Measurements from ENCODE around the gene TSPAN4. TPM values are rescaled to one million over a fixed set of nuclear protein-coding genes. Genes with fewer than 3 reads are reported as not detected.

Gene TSPAN4
- total RNA-seq, 1 donor = 15.5 TPM

DNA sequence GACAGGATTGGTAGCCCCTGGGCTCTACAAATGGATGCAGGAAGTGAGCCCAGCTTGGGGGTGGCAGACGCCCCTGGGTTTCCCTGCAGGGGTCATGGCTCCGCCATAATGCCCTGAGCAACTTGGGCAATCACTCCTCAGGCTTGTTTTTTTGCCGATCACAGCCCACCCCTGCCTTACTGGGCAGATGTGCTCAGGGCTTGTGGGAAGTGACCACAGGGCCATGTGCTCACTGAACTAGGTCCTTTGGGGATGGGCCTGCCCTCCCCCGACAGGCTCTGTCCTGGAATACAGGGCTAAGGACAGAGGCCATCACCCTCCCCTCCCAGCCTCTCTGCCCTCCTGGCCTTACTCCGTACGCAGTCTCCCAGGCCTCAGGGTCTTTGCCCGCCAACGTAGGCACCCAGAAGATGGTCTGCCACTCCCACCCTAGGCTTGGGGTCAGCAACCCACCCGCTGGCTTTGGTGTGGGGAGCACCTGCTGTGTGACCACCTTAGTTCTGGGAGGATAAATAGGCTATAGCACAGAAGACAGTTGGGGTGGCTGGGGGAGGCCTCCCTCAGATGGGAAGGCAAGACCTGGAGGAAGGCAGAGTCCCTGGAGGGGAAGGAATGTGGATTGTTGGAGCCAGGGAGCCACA, 29.1 kb upstream of the TSPAN4 start:
- Histone ChIP-seq H3K9me3 (ENCODE audit: low read depth, low read length) (no peaks in the 10 kb centered on the region), H3K27me3 (ENCODE audit: insufficient read depth, low read length) (no peaks in the 10 kb centered on the region), H3K4me1 (ENCODE audit: insufficient read depth, low read length) (peaks cover 26% of the 10 kb centered on the region), H3K4me3 (ENCODE audit: low read length) (no peak overlapping the region)

DNA sequence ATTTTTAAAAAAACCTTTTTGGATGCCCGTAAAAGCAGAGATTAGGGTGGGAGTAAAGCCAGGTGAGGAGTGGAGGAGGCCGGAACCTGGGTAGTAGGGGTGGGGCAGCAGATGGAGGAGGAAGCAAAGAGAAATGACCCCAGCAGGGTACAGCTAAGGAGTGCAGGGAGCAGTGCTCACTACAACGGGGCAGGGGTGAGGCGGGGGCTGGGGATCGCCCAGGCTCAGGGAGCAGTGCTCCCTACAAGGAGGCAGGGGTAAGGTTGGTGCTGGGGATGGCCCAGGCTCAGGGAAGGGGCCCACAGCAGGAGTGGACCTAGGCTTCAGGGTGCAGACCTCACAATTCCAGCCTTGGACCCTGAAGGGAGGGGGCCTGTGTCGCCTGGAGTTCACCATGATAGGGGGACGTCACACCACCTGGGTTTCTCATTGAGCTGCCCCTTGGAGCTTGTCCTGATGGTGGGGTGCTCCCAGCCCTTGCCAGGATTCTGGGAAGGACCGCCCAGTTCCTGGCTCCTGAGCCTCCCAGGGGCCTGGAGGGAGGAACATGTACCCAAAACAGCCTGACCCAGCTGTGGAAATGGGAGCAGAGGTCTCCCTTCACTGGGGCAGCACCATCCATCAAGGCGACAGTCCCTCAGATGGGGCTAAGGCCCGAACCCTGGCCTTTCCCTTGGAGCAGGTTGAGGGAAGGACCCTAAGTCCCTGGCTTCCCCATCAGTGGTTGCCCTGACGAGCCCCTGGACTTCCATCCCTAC, 26.8 kb upstream of the TSPAN4 start:
- no peak overlapping the region for H3K4me3 ChIP-seq (ENCODE audit: low read length)
- no peaks in the 10 kb centered on the region for H3K9me3 ChIP-seq (ENCODE audit: low read depth, low read length)
- no peaks in the 10 kb centered on the region for H3K27me3 ChIP-seq (ENCODE audit: insufficient read depth, low read length)
- H3K4me1 ChIP-seq (ENCODE audit: insufficient read depth, low read length) = peaks cover 27% of the 10 kb centered on the region

DNA sequence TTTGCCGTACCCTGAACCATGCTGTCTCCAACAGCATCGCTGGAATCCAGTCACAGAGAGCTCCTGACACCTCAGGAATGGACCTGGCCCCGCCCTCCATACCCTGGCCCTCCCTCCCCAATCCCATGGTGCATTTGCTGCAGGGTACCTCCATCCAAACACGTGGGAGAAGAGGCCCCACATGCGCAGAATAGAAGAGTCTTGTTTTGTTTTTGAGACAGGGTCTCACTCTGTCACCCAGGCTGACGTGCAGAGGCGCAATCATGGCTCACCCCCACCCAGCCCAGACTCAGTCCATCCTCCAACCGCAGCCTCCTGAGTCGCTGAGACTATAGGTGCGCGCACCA, 26.2 kb upstream of the TSPAN4 start:
- Histone ChIP-seq H3K4me3 (ENCODE audit: low read length) (no peak overlapping the region), H3K4me1 (ENCODE audit: insufficient read depth, low read length) (peaks cover 27% of the 10 kb centered on the region), H3K27me3 (ENCODE audit: insufficient read depth, low read length) (no peaks in the 10 kb centered on the region), H3K9me3 (ENCODE audit: low read depth, low read length) (no peaks in the 10 kb centered on the region)

DNA sequence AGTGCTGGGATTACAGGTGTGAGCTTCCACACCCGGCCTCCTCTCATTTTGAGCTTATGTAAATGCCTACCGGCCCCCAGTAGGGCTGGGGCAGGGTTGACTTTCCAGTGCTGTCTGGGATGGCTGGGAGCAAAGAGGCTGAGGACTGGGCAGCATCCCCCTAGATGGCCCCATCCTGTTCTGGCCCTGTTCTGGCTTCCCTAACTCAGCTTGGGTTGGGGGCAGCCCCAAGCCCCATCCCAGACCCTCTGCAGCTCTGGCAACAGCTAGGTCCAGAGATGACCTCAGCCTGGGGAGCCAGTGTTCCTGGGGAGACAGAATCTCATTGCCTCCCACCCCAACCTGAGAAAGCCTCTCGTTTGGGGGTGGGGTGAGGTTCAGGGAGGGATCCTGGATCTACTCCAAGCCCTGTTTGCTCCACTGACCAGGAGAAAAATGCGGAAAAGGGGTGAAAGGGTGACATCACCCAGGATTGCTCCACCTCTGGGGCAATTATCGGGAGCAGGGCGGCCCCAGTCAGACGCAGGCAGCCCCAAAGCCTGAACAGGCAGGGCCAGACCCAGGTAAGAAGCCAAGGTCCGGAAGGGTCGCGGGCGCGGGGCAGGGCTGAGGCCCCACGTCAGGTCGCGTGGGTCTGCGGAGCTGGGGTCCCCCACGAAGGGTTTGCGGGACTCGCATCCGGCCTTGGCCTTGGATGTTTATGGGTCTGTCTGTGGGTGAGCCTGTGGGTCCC, 24.1 kb upstream of the TSPAN4 start, which contains the start of gene PNPLA2:
PNPLA2 (plus strand) TSS at position 519 of the 733 bp plus-strand sequence. CDS start 805 bp downstream, outside the sequence.
- no peaks in the 10 kb centered on the region for H3K9me3 ChIP-seq (ENCODE audit: low read depth, low read length)
- H3K4me1 ChIP-seq (ENCODE audit: insufficient read depth, low read length) = peaks cover 38% of the 10 kb centered on the region
- peak within 1 kb of the TSS; percentile 81 for H3K4me3 ChIP-seq (ENCODE audit: low read length)
- H3K27me3 ChIP-seq (ENCODE audit: insufficient read depth, low read length) = no peaks in the 10 kb centered on the region

DNA sequence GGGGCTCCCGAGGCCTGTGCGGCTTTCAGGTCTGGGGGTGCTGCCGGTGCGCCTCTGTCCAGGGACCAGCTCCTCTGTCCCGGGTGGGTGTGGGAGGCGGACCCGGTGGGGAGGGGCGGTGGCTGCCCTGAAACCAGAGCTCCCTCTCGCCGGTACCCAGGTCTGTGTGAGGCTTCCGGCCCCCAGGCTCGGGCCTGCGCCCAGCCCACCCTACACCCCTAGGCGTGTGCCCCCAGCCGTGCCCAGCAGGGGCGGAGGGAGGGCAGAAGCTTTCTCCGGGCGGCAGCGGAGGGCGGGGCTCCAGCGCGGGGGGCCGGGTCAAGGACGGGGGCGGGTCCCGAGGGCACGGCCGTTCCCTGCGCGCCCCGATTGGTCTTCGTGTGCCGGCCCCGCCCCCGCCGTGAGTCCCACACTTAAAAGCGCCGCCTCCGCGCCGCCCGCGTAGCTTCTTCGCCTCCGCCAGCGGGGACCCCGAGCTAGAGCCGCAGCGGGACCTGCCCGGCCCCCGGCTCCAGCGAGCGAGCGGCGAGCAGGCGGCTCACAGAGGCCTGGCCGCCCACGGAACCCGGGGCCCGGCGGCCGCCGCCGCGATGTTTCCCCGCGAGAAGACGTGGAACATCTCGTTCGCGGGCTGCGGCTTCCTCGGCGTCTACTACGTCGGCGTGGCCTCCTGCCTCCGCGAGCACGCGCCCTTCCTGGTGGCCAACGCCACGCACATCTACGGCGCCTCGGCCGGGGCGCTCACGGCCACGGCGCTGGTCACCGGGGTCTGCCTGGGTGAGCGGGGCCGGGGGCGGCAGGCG, 23.3 kb upstream of the TSPAN4 start:
- Histone ChIP-seq H3K27me3 (ENCODE audit: insufficient read depth, low read length) (no peaks in the 10 kb centered on the region), H3K4me3 (ENCODE audit: low read length) (peak overlapping the region; percentile 81), H3K9me3 (ENCODE audit: low read depth, low read length) (no peaks in the 10 kb centered on the region), H3K4me1 (ENCODE audit: insufficient read depth, low read length) (peaks cover 38% of the 10 kb centered on the region)

DNA sequence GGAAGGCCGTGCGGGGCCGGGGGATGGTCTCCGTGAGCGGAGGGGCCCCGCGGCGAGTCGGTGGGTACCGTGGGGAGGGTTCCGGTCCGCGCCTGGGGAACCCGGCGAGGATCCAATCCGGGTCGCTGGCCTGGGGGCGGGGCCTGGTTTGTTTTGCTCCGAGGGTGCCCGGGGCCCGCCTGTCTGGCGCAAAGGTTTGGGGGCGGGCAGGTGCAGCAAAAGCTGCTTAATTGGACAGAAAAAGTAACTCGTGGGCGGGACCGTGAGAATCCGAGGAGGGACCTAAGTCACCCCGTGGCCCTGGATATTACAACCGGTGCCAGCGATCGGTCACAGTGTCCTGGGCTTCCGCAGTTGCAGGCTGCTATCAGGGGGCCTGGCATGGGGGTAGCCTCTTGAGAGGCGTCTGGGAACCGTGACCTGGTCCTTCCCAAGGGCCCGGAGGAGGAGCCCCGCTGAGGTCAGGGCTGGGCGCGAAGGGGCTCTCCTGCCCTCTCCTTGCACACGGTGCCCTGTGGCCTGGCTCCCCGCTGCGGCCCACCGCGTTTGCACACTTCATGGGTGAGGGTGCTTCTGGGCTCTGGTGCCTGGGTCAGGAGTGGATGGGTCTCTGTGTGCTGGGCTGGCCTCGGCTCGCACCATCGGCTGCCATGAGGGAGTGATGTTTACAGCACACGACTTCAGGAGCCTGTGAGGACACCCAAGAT, 22.6 kb upstream of the TSPAN4 start:
- Histone ChIP-seq H3K27me3 (ENCODE audit: insufficient read depth, low read length) (no peaks in the 10 kb centered on the region), H3K4me1 (ENCODE audit: insufficient read depth, low read length) (peaks cover 38% of the 10 kb centered on the region), H3K9me3 (ENCODE audit: low read depth, low read length) (no peaks in the 10 kb centered on the region), H3K4me3 (ENCODE audit: low read length) (peak overlapping the region; percentile 81)

DNA sequence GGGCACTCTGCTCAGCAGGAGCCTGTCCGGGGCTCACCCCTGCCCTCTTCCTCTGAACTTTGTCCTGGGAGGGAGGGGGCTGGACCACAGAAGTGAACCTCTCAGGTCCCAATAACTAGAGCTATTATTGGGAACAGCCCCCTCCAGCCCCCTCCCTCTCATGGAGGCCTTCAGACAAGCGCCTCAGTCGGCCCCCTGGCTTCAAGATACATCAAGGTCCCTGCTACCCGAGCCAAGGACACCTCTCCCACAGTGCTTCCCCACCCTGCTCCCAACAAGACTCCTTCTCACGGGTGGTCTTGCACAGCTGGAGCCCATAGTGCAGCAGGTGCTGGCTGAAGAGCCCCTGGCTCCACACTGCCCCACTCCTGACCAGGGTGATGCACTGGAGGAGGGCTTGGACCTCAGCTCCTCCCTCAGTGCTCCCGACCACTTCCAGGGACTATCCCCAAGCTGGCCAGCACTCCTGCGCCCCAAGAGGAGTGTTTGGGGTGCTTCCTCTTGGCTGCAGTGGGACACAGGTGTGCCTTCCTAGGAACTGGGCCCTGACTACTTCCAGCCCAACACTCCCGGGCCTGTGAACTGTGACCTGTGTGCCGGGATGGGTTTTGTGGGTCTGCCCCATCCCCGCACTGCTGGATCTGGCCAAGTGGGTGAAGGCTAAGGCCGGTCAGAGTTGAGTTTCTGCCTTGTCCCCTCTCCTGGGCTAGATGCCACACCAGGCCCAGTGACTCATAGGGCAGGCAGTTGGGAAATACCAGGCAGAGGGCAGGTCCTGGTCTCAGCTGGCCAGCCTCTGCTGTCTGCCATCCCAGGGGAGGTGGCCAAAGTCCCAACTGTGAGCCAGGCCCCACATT, 21.8 kb upstream of the TSPAN4 start:
- Histone ChIP-seq H3K9me3 (ENCODE audit: low read depth, low read length) (no peaks in the 10 kb centered on the region), H3K4me3 (ENCODE audit: low read length) (peak overlapping the region; percentile 81), H3K27me3 (ENCODE audit: insufficient read depth, low read length) (no peaks in the 10 kb centered on the region), H3K4me1 (ENCODE audit: insufficient read depth, low read length) (peaks cover 45% of the 10 kb centered on the region)

DNA sequence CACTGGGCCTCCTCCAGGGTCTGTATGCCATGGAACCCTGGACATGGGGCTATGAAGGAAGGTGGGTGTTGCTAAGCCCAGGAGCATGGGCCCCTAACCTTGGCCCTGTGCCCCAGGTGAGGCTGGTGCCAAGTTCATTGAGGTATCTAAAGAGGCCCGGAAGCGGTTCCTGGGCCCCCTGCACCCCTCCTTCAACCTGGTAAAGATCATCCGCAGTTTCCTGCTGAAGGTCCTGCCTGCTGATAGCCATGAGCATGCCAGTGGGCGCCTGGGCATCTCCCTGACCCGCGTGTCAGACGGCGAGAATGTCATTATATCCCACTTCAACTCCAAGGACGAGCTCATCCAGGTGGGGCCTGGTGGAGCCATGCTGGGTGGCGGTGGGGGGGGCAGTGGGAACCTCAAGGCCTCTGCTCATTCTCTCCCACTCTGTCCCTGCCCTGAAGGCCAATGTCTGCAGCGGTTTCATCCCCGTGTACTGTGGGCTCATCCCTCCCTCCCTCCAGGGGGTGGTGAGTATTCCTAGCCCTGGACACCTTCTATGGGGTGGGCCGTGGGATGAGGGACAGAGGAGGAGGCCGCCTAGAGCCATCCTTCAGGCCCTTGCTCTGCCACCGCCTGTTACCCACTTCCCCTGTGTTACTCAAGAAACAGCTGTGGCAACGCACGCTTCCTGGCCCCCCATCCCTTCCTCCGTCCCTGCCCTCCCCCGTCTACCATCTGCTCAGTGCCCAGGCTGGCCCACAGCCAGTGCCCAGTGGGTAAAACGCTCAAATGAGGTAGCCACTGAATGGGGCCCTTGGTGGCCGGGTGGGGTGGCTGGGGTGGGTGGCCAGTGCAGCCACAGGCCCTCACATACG, 20.9 kb upstream of the TSPAN4 start:
- Histone ChIP-seq H3K27me3 (ENCODE audit: insufficient read depth, low read length) (no peaks in the 10 kb centered on the region), H3K4me3 (ENCODE audit: low read length) (peak overlapping the region; percentile 81), H3K9me3 (ENCODE audit: low read depth, low read length) (no peaks in the 10 kb centered on the region), H3K4me1 (ENCODE audit: insufficient read depth, low read length) (peaks cover 53% of the 10 kb centered on the region)

DNA sequence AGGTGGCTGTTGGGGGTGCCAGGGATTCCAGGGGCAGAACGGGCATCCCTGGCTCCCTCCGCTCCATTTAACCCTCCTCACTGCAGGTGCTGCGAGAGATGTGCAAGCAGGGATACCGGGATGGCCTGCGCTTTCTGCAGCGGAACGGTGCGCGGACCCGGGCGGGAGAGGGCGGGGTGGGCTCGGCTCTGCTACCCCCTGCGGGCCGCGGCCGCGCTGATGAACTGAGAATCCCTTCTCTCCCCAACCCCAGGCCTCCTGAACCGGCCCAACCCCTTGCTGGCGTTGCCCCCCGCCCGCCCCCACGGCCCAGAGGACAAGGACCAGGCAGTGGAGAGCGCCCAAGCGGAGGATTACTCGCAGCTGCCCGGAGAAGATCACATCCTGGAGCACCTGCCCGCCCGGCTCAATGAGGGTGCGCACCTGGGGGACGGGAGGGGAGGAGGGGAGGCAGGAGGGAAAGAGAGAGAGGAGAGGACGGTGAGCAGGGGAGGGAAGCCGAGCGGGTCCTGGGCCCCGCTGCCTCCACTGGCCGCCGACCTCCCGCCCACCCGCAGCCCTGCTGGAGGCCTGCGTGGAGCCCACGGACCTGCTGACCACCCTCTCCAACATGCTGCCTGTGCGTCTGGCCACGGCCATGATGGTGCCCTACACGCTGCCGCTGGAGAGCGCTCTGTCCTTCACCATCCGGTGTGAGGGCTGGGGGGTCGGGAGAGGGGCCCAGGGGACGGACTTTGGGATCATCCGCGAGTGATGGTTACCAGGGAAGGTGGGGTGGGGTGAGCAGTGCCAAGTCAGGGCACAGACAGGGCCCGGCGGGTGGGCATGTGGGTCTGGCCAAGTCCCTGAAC, 19.0 kb upstream of the TSPAN4 start:
- Histone ChIP-seq H3K4me1 (ENCODE audit: insufficient read depth, low read length) (peaks cover 68% of the 10 kb centered on the region), H3K9me3 (ENCODE audit: low read depth, low read length) (no peaks in the 10 kb centered on the region), H3K27me3 (ENCODE audit: insufficient read depth, low read length) (peaks cover 3% of the 10 kb centered on the region), H3K4me3 (ENCODE audit: low read length) (no peak overlapping the region)

DNA sequence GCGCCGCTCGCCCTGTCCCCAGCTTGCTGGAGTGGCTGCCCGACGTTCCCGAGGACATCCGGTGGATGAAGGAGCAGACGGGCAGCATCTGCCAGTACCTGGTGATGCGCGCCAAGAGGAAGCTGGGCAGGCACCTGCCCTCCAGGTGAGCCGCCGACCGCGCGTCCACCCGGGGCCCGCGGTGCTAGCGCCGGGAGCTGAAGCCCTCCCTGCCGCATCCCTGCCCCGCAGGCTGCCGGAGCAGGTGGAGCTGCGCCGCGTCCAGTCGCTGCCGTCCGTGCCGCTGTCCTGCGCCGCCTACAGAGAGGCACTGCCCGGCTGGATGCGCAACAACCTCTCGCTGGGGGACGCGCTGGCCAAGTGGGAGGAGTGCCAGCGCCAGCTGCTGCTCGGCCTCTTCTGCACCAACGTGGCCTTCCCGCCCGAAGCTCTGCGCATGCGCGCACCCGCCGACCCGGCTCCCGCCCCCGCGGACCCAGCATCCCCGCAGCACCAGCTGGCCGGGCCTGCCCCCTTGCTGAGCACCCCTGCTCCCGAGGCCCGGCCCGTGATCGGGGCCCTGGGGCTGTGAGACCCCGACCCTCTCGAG, 18.3 kb upstream of the TSPAN4 start:
- H3K9me3 ChIP-seq (ENCODE audit: low read depth, low read length) = no peaks in the 10 kb centered on the region
- H3K4me1 ChIP-seq (ENCODE audit: insufficient read depth, low read length) = peaks cover 71% of the 10 kb centered on the region
- H3K4me3 ChIP-seq (ENCODE audit: low read length) = no peak overlapping the region
- peaks cover 10% of the 10 kb centered on the region for H3K27me3 ChIP-seq (ENCODE audit: insufficient read depth, low read length)

DNA sequence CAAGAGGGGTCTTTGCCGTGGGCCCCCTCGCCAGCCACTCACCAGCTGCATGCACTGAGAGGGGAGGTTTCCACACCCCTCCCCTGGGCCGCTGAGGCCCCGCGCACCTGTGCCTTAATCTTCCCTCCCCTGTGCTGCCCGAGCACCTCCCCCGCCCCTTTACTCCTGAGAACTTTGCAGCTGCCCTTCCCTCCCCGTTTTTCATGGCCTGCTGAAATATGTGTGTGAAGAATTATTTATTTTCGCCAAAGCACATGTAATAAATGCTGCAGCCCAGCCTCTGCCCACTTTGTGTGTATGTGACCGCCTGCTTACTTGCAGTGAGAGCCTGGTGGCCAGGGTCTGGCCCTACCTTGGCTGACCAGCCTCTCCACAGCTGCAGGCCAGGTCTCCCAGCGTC, 17.7 kb upstream of the TSPAN4 start:
- H3K27me3 ChIP-seq (ENCODE audit: insufficient read depth, low read length) = peaks cover 16% of the 10 kb centered on the region
- H3K9me3 ChIP-seq (ENCODE audit: low read depth, low read length) = no peaks in the 10 kb centered on the region
- no peak overlapping the region for H3K4me3 ChIP-seq (ENCODE audit: low read length)
- peaks cover 77% of the 10 kb centered on the region for H3K4me1 ChIP-seq (ENCODE audit: insufficient read depth, low read length)
